Fibroblast of pulmonary artery (primary cell): ENCODE results near the gene ADGRG3.

Experiments
- DNase-seq: peaks from one replicate; pipeline ENCODE4 v3.0.0-alpha.2; 2010; ENCODE audit warnings: low read depth
- H3K4me3 ChIP-seq: replicated peaks from 2 replicates; pipeline ENCODE4 v1.5.1; 2011; ENCODE audit warnings: low read depth, mild to moderate bottlenecking, control low read depth, low read length, moderate library complexity
- CTCF ChIP-seq: IDR thresholded peaks from 2 replicates; pipeline ENCODE4 v1.5.1; 2011; ENCODE audit warnings: mild to moderate bottlenecking, control low read depth, low read length, inconsistent platforms; ENCODE audit errors: missing control alignments

Gene ADGRG3

GRCh38 chr16:57637020-57637419, 31.1 kb upstream of the ADGRG3 start:
- no peak for TF ChIP-seq CTCF

GRCh38 chr16:57637424-57637823, 30.7 kb upstream of the ADGRG3 start:
- no peak for TF ChIP-seq CTCF
- no peak overlapping the region for H3K4me3 ChIP-seq
- peak; percentile 56 for DNase-seq

More at GRCh38 chr16:57637020-57637419, 31.1 kb upstream of the ADGRG3 start:
- DNase-seq = peak; percentile 41
- no peak overlapping the region for H3K4me3 ChIP-seq

- TF ChIP-seq CTCF = no peak
- H3K4me3 ChIP-seq = no peak overlapping the region
- DNase-seq = no peak
Measured at GRCh38 chr16:57637965-57638364, 30.1 kb upstream of the ADGRG3 start.

- no peak overlapping the region for H3K4me3 ChIP-seq
- no peak for TF ChIP-seq CTCF
- no peak for DNase-seq
Measured at GRCh38 chr16:57638381-57638780, 29.7 kb upstream of the ADGRG3 start.

- no peak for TF ChIP-seq CTCF
- H3K4me3 ChIP-seq = no peak overlapping the region
- no peak for DNase-seq
Measured at GRCh38 chr16:57639172-57639887, 28.8 kb upstream of the ADGRG3 start.

- H3K4me3 ChIP-seq = no peak overlapping the region
- TF ChIP-seq CTCF = no peak
- DNase-seq = no peak
Measured at GRCh38 chr16:57640185-57640584, 27.9 kb upstream of the ADGRG3 start.

- TF ChIP-seq CTCF = no peak
- DNase-seq = no peak
Measured at GRCh38 chr16:57640612-57641011, 27.5 kb upstream of the ADGRG3 start.

More at GRCh38 chr16:57640612-57641011, 27.5 kb upstream of the ADGRG3 start:
- no peak overlapping the region for H3K4me3 ChIP-seq
